ENCODE results near the gene PSMC5. TPM values are rescaled to one million over a fixed set of nuclear protein-coding genes. Genes with fewer than 3 reads are reported as not detected.

Gene PSMC5
- polyA plus RNA-seq, 1 donor from 2014 or later: 69.5 TPM

DNA sequence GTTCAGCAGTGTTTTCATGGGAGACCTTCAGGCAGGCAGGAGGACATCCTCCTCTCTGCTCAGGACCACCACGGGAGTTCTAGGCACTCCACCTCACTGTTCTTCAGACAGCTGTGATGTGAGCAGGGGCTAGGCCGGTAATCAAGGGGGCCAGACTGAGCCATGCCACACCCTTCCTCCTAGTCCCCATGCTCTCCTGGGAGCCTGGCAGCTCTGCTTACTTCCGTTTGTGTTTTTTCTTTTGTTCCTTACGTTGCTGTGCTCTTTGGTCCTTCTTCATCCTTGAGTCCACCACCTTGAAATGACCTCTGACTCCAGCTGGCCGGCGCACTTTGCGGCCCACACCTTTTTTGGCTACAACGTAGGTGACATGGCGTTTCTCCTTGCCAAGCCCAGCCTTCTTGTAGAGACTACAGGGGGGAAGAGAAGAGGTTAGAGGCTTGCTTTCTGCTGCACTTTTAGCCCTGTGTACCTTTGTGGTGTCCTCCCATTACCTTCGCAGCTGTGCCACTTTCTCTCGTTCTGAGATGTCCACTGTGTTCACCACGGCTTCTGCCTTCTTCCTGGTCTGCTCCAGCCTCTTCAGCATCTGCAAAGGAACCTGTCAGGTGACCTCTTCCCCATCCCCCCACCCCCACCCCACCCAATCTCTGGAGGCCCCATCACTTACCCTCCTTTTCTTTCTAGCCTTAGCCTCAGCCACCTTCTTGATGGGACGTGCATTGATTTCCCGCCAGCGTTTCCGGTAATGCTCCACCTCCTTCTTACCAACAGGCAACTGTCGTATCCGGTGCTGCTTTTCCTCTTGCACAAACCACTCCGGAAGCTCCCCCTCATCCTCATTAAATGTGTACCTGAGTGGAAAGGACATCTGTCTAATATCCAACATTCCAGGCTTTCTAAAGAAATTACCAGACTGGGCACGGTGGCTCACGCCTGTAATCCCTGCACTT lies 7.4 kb upstream of the PSMC5 start:
- Histone ChIP-seq H3K27ac (ENCODE audit: low read length) (no peak overlapping the region), H3K9ac (ENCODE audit: low read length) (no peak overlapping the region), H3K36me3 (ENCODE audit: insufficient read depth, low read length) (peaks cover 31% of the 10 kb centered on the region)

GRCh38 chr17:63820963-63821561 lies 6.2 kb upstream of the PSMC5 start:
- Histone ChIP-seq H3K9ac (ENCODE audit: low read length) (no peak overlapping the region), H3K27me3 (ENCODE audit: insufficient read depth, low read depth, low read length) (no peaks in the 10 kb centered on the region), H3K36me3 (ENCODE audit: insufficient read depth, low read length) (peaks cover 20% of the 10 kb centered on the region), H4K20me1 (ENCODE audit: insufficient read depth) (no peaks in the 10 kb centered on the region), H3K9me2 (ENCODE audit: insufficient read depth, low read length) (no peaks in the 10 kb centered on the region), H3K9me3 (ENCODE audit: low read length) (no peaks in the 10 kb centered on the region), H3K79me2 (replicated peaks; ENCODE audit: insufficient read depth, low read length) (peaks cover 5% of the 10 kb centered on the region), H2AFZ (ENCODE audit: low read depth, low read length) (no peak overlapping the region), H3K27ac (ENCODE audit: low read length) (no peak overlapping the region), H3F3A (ENCODE audit: insufficient read depth, low read length, poor library complexity, severe bottlenecking) (no peaks in the 10 kb centered on the region), H3K4me2 (ENCODE audit: low read length) (no peak overlapping the region), H3K4me3 (ENCODE audit: low read length) (no peak overlapping the region)
- TF ChIP-seq, protein P1, sequence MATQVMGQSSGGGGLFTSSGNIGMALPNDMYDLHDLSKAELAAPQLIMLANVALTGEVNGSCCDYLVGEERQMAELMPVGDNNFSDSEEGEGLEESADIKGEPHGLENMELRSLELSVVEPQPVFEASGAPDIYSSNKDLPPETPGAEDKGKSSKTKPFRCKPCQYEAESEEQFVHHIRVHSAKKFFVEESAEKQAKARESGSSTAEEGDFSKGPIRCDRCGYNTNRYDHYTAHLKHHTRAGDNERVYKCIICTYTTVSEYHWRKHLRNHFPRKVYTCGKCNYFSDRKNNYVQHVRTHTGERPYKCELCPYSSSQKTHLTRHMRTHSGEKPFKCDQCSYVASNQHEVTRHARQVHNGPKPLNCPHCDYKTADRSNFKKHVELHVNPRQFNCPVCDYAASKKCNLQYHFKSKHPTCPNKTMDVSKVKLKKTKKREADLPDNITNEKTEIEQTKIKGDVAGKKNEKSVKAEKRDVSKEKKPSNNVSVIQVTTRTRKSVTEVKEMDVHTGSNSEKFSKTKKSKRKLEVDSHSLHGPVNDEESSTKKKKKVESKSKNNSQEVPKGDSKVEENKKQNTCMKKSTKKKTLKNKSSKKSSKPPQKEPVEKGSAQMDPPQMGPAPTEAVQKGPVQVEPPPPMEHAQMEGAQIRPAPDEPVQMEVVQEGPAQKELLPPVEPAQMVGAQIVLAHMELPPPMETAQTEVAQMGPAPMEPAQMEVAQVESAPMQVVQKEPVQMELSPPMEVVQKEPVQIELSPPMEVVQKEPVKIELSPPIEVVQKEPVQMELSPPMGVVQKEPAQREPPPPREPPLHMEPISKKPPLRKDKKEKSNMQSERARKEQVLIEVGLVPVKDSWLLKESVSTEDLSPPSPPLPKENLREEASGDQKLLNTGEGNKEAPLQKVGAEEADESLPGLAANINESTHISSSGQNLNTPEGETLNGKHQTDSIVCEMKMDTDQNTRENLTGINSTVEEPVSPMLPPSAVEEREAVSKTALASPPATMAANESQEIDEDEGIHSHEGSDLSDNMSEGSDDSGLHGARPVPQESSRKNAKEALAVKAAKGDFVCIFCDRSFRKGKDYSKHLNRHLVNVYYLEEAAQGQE (IDR thresholded peaks at IDR 0.05; ENCODE audit: borderline replicate concordance): no peak
- TF ChIP-seq TAF1 (IDR thresholded peaks at IDR 0.05; ENCODE audit: low read depth): no peak

More for the DNA sequence above, 7.4 kb upstream of the PSMC5 start:
- no peaks in the 10 kb centered on the region for H3K9me2 ChIP-seq (ENCODE audit: insufficient read depth, low read length)
- H3K4me3 ChIP-seq (ENCODE audit: low read length): no peak overlapping the region
- no peaks in the 10 kb centered on the region for H3F3A ChIP-seq (ENCODE audit: insufficient read depth, low read length, poor library complexity, severe bottlenecking)
- TF ChIP-seq TAF1 (IDR thresholded peaks at IDR 0.05; ENCODE audit: low read depth) (no peak), SMC3 (conservative IDR thresholded peaks at IDR 0.05; ENCODE audit: poor library complexity) (no peak), EP300 (conservative IDR thresholded peaks at IDR 0.05; ENCODE audit: poor library complexity, severe bottlenecking) (no peak)
- H3K9me3 ChIP-seq (ENCODE audit: low read length): no peaks in the 10 kb centered on the region
- H4K20me1 ChIP-seq (ENCODE audit: insufficient read depth): no peaks in the 10 kb centered on the region
- no peak overlapping the region for H2AFZ ChIP-seq (ENCODE audit: low read depth, low read length)
- H3K4me2 ChIP-seq (ENCODE audit: low read length): no peak overlapping the region
- no peaks in the 10 kb centered on the region for H3K79me2 ChIP-seq (replicated peaks; ENCODE audit: insufficient read depth, low read length)
- H3K27me3 ChIP-seq (ENCODE audit: insufficient read depth, low read depth, low read length): no peaks in the 10 kb centered on the region

DNA sequence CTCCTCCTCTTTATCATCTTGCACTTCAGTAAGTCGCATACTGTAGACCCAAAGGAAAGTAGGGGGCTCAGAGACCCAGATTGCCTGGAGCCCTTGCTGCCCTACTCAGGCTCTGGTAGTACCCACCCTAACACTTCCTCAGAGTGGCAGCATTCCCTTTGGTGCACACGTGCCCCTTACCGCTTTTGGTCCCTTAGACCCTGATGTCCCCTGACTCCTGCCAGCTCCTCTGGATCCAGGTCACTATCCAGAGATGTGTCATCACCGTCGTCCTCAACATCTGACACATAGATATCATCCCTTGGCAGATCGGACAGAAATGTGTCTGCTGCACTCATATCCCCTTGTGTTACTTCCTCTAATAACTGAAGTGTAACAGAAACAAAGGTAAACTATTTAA lies 5.4 kb upstream of the PSMC5 start:
- H3K9me2 ChIP-seq (ENCODE audit: insufficient read depth, low read length): no peaks in the 10 kb centered on the region
- no peak overlapping the region for H3K4me3 ChIP-seq (ENCODE audit: low read length)
- no peaks in the 10 kb centered on the region for H3K27me3 ChIP-seq (ENCODE audit: insufficient read depth, low read depth, low read length)
- peaks cover 5% of the 10 kb centered on the region for H3K79me2 ChIP-seq (replicated peaks; ENCODE audit: insufficient read depth, low read length)
- no peak overlapping the region for H3K4me2 ChIP-seq (ENCODE audit: low read length)
- TF ChIP-seq MXI1 (conservative IDR thresholded peaks at IDR 0.05; ENCODE audit: poor library complexity, severe bottlenecking): no peak
- TF ChIP-seq EP300 (conservative IDR thresholded peaks at IDR 0.05; ENCODE audit: poor library complexity, severe bottlenecking): no peak
- no peak for TF ChIP-seq SMC3 (conservative IDR thresholded peaks at IDR 0.05; ENCODE audit: poor library complexity)
- TF ChIP-seq EZH2 (IDR thresholded peaks at IDR 0.05; ENCODE audit: borderline replicate concordance, insufficient read depth, low read length, poor library complexity, severe bottlenecking): no peak
- no peak for TF ChIP-seq POLR2AphosphoS5 (IDR thresholded peaks at IDR 0.05)
- TF ChIP-seq, protein P1 (IDR thresholded peaks at IDR 0.05; ENCODE audit: borderline replicate concordance): no peak
- no peak for TF ChIP-seq TAF1 (IDR thresholded peaks at IDR 0.05; ENCODE audit: low read depth)
- no peak for TF ChIP-seq RAD21 (conservative IDR thresholded peaks at IDR 0.05)
- TF ChIP-seq, protein P2, sequence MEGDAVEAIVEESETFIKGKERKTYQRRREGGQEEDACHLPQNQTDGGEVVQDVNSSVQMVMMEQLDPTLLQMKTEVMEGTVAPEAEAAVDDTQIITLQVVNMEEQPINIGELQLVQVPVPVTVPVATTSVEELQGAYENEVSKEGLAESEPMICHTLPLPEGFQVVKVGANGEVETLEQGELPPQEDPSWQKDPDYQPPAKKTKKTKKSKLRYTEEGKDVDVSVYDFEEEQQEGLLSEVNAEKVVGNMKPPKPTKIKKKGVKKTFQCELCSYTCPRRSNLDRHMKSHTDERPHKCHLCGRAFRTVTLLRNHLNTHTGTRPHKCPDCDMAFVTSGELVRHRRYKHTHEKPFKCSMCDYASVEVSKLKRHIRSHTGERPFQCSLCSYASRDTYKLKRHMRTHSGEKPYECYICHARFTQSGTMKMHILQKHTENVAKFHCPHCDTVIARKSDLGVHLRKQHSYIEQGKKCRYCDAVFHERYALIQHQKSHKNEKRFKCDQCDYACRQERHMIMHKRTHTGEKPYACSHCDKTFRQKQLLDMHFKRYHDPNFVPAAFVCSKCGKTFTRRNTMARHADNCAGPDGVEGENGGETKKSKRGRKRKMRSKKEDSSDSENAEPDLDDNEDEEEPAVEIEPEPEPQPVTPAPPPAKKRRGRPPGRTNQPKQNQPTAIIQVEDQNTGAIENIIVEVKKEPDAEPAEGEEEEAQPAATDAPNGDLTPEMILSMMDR (IDR thresholded peaks at IDR 0.05; ENCODE audit: poor library complexity, severe bottlenecking): no peak
- no peaks in the 10 kb centered on the region for H4K20me1 ChIP-seq (ENCODE audit: insufficient read depth)
- no peak overlapping the region for H2AFZ ChIP-seq (ENCODE audit: low read depth, low read length)
- no peaks in the 10 kb centered on the region for H3K9me3 ChIP-seq (ENCODE audit: low read length)
- peaks cover 13% of the 10 kb centered on the region for H3K36me3 ChIP-seq (ENCODE audit: insufficient read depth, low read length)
- no peak overlapping the region for H3K27ac ChIP-seq (ENCODE audit: low read length)
- H3K9ac ChIP-seq (ENCODE audit: low read length): no peak overlapping the region
- H3F3A ChIP-seq (ENCODE audit: insufficient read depth, low read length, poor library complexity, severe bottlenecking): no peaks in the 10 kb centered on the region
